GM23338 (cell line): ENCODE data around the gene CCBE1. TPM values are rescaled to one million over a fixed set of nuclear protein-coding genes. Genes with fewer than 3 reads are reported as not detected.

Experiments used
- ATAC-seq: fragments of 200-7000 bp; cut with Tn5 transposase; 3 replicates; pipeline ENCODE4 v1.9.1; 2020
- DNase-seq: peaks from one replicate; pipeline ENCODE4 v3.0.0-alpha.2; 2015; ENCODE audit warnings: low spot score
- H2AFZ ChIP-seq: fragments of 200-600 bp; sonication (generic); 2 replicates; pipeline ENCODE4 v1.8.0; 2016; ENCODE audit warnings: antibody characterized with exemption, mild to moderate bottlenecking, moderate library complexity
- H3F3A ChIP-seq: fragments of 200-600 bp; sonication (generic); replicated peaks from 2 replicates; pipeline ENCODE4 v1.8.0; 2017; ENCODE audit warnings: antibody characterized with exemption, mixed run types, low read depth
- H3K27ac ChIP-seq: fragments of 200-600 bp; sonication (generic); 2 replicates; pipeline ENCODE4 v1.6.1; 2016; ENCODE audit warnings: low read depth
- H3K27me3 ChIP-seq: fragments of 200-600 bp; sonication (generic); 2 replicates; pipeline ENCODE4 v1.8.0; 2016; ENCODE audit warnings: mild to moderate bottlenecking, mixed run types, moderate library complexity; ENCODE audit not compliant: insufficient read depth
- H3K36me3 ChIP-seq: fragments of 200-600 bp; sonication (generic); 2 replicates; pipeline ENCODE4 v1.8.0; 2016; ENCODE audit warnings: mild to moderate bottlenecking; ENCODE audit not compliant: insufficient read depth
- H3K4me1 ChIP-seq: fragments of 200-600 bp; sonication (generic); 2 replicates; pipeline ENCODE4 v1.8.0; 2016; ENCODE audit warnings: mild to moderate bottlenecking, moderate library complexity; ENCODE audit not compliant: insufficient read depth
- H3K4me2 ChIP-seq: fragments of 200-600 bp; sonication (generic); 2 replicates; pipeline ENCODE4 v1.7.1; 2017; ENCODE audit warnings: mixed run types
- H3K4me3 ChIP-seq: fragments of 200-600 bp; sonication (generic); 2 replicates; pipeline ENCODE4 v1.6.1; 2016; ENCODE audit warnings: mixed run types
- H3K79me2 ChIP-seq: fragments of 200-600 bp; sonication (generic); replicated peaks from 2 replicates; pipeline ENCODE4 v1.8.0; 2017; ENCODE audit warnings: mild to moderate bottlenecking; ENCODE audit not compliant: insufficient read depth
- H3K9me2 ChIP-seq: fragments of 200-600 bp; sonication (generic); 2 replicates; pipeline ENCODE4 v1.8.0; 2017; ENCODE audit not compliant: insufficient read depth
- H4K20me1 ChIP-seq: fragments of 200-600 bp; sonication (generic); replicated peaks from 2 replicates; pipeline ENCODE4 v1.8.0; 2017; ENCODE audit warnings: mild to moderate bottlenecking; ENCODE audit not compliant: insufficient read depth
- H3K27ac Mint-ChIP-seq: 2 replicates; pipeline ENCODE4 v1.8.0; 2020; ENCODE audit warnings: inconsistent platforms, mild to moderate bottlenecking, moderate library complexity, mixed read lengths
- H3K27me3 Mint-ChIP-seq: 3 replicates; pipeline ENCODE4 v1.8.0; 2022; ENCODE audit warnings: low read depth, mild to moderate bottlenecking, moderate library complexity, mixed read lengths, inconsistent platforms; ENCODE audit not compliant: insufficient read depth, poor library complexity
- H3K36me3 Mint-ChIP-seq: 3 replicates; pipeline ENCODE4 v1.8.0; 2021; ENCODE audit warnings: low read depth, mild to moderate bottlenecking, inconsistent platforms, moderate library complexity, mixed read lengths
- H3K4me1 Mint-ChIP-seq: 3 replicates; pipeline ENCODE4 v1.8.0; 2020; ENCODE audit warnings: mild to moderate bottlenecking, inconsistent platforms, mixed read lengths
- H3K4me3 Mint-ChIP-seq: 3 replicates; pipeline ENCODE4 v1.8.0; 2021; ENCODE audit warnings: moderate library complexity, mild to moderate bottlenecking, inconsistent platforms, mixed read lengths
- H3K9me3 Mint-ChIP-seq: 3 replicates; pipeline ENCODE4 v1.8.0; 2020; ENCODE audit warnings: moderate library complexity, mild to moderate bottlenecking, inconsistent platforms, mixed read lengths
- CREB1 ChIP-seq: fragments of 250-450 bp; sonication (Bioruptor Pico); IDR thresholded peaks from 2 replicates; pipeline ENCODE4 v1.5.0; 2020; ENCODE audit warnings: low read depth, mild to moderate bottlenecking, moderate library complexity
- EZH2 ChIP-seq: fragments of 200-600 bp; sonication (generic); IDR thresholded peaks from one replicate; pipeline ENCODE4 v1.8.0; 2017; ENCODE audit warnings: antibody characterized with exemption, mild to moderate bottlenecking, low read depth; ENCODE audit not compliant: unreplicated experiment
- EZH2phosphoT487 ChIP-seq: fragments of 200-600 bp; sonication (generic); IDR thresholded peaks from one replicate; pipeline ENCODE4 v1.8.1; 2018; ENCODE audit warnings: antibody characterized with exemption; ENCODE audit not compliant: unreplicated experiment
- STAT1 ChIP-seq: IDR thresholded peaks from one replicate; pipeline ENCODE4 v1.6.1; 2016; ENCODE audit warnings: antibody characterized with exemption; ENCODE audit not compliant: unreplicated experiment
- ZNF114 ChIP-seq: fragments of 250-450 bp; sonication (Bioruptor Pico); IDR thresholded peaks from 2 replicates; pipeline ENCODE4 v1.5.0; 2020; ENCODE audit warnings: mild to moderate bottlenecking, moderate library complexity
- ZNF331 ChIP-seq: fragments of 250-450 bp; sonication (Bioruptor Pico); IDR thresholded peaks from 2 replicates; pipeline ENCODE4 v1.5.0; 2020; ENCODE audit warnings: low read depth, mild to moderate bottlenecking, moderate library complexity
- polyA plus RNA-seq: library from polyadenylated mRNA; unstranded; fragments of >200 nt; fragmentation: Nextera tagmentation; extraction: Ambion mirVana; gene quantifications from 2 replicates; pipeline ENCODE4 v1.2.1, GENCODE V29; 2016
- total RNA-seq: library from RNA; depleted of rRNA; stranded (reverse); fragments of >200 nt; shearing (Covaris generic); gene quantifications from 2 replicates; pipeline ENCODE4 v1.2.3, GENCODE V29; 2014
- TF ChIP-seq, protein P1 (sequence below), 2 experiments: fragments of 200-600 bp in 1 of 2; sonication (generic) in 1 of 2; conservative IDR thresholded peaks; 2 replicates each; pipeline versions ENCODE4 v1.5.1 to v1.6.1; 2016 to 2017; ENCODE audit warnings: antibody characterized with exemption in 2 of 2, low read depth in 2 of 2, mild to moderate bottlenecking in 2 of 2, moderate library complexity in 1 of 2
- TF ChIP-seq, protein P2 (sequence below): IDR thresholded peaks from 2 replicates; pipeline ENCODE4 v1.6.1; 2016; ENCODE audit warnings: antibody characterized with exemption
- TF ChIP-seq, protein P3 (sequence below): IDR thresholded peaks from one replicate; pipeline ENCODE4 v1.6.1; 2018; ENCODE audit warnings: antibody characterized with exemption; ENCODE audit not compliant: unreplicated experiment

Gene CCBE1
- total and polyA plus RNA-seq, 2 experiments from 2014 or later, result 2.1 to 2.6 TPM

DNA sequence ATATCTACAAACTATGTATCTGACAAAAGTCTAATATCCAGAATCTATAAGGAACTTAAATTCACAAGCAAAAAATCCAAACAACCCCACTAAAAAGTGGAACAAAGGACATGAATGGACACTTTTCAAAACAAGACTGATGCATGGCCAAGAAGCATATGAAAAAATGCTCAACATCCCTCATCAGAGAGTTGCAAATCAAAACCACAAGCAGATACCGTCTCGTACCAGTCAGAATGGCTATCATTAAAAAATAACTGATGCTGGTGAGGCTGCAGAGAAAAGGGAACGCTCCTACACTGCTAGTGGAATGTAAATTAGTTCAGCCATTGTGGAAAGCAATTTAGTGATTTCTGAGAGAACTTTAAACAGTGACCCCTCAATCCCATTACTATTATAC lies 56.5 kb downstream of the CCBE1 start:
- Histone ChIP-seq H3K27me3 (no peaks in the 10 kb centered on the region), H3F3A (no peaks in the 10 kb centered on the region), H3K4me1 (peaks cover 7% of the 10 kb centered on the region; the same call in 1 of the 2 replicates), H3K79me2 (no peaks in the 10 kb centered on the region), H3K36me3 (no peaks in the 10 kb centered on the region), H3K9me2 (no peaks in the 10 kb centered on the region), H2AFZ (no peak overlapping the region), H3K4me2 (no peak overlapping the region), H3K27ac (no peak overlapping the region), H4K20me1 (no peaks in the 10 kb centered on the region), H3K4me3 (no peak overlapping the region)
- Mint-ChIP-seq H3K4me1 (peaks cover 30% of the 10 kb centered on the region), H3K4me3 (no peak overlapping the region), H3K27ac (no peak overlapping the region), H3K36me3 (no peaks in the 10 kb centered on the region), H3K27me3 (peaks cover 3% of the 10 kb centered on the region), H3K9me3 (no peaks in the 10 kb centered on the region; the same call in 2 of the 3 replicates)
- ATAC-seq, result no peak
- DNase-seq, result no peak
- TF ChIP-seq CREB1 (no peak), ZNF114 (CRISPR knock-in tag) (no peak), ZNF331 (CRISPR knock-in tag) (no peak)
- TF ChIP-seq, protein P1, sequence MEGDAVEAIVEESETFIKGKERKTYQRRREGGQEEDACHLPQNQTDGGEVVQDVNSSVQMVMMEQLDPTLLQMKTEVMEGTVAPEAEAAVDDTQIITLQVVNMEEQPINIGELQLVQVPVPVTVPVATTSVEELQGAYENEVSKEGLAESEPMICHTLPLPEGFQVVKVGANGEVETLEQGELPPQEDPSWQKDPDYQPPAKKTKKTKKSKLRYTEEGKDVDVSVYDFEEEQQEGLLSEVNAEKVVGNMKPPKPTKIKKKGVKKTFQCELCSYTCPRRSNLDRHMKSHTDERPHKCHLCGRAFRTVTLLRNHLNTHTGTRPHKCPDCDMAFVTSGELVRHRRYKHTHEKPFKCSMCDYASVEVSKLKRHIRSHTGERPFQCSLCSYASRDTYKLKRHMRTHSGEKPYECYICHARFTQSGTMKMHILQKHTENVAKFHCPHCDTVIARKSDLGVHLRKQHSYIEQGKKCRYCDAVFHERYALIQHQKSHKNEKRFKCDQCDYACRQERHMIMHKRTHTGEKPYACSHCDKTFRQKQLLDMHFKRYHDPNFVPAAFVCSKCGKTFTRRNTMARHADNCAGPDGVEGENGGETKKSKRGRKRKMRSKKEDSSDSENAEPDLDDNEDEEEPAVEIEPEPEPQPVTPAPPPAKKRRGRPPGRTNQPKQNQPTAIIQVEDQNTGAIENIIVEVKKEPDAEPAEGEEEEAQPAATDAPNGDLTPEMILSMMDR (conservative IDR thresholded peaks at IDR 0.05; ENCODE audit: low read depth in 2 of 2), result no peak

DNA sequence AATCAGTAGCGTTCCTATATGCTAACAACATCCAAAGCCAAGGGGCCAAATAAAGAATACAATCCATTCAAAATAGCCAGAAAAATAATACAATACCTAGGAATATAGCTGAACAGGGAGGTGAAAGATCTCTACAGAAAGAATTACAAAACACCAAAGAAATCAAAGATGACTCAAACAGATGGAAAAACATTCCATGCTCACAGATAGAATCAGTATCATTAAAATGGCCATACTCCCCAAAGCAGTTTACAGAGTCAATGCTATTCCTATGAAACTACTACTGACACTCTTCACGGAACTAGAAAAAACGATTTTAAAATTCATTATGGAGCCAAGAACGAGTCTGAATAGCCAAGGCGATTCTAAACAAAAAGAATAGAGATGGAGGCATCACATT lies 57.4 kb downstream of the CCBE1 start:
- Mint-ChIP-seq H3K27ac (no peak overlapping the region), H3K9me3 (no peaks in the 10 kb centered on the region; the same call in 2 of the 3 replicates), H3K4me3 (no peak overlapping the region), H3K27me3 (peaks cover 2% of the 10 kb centered on the region), H3K4me1 (peaks cover 31% of the 10 kb centered on the region), H3K36me3 (no peaks in the 10 kb centered on the region)
- TF ChIP-seq STAT1, result no peak
- TF ChIP-seq, protein P2, sequence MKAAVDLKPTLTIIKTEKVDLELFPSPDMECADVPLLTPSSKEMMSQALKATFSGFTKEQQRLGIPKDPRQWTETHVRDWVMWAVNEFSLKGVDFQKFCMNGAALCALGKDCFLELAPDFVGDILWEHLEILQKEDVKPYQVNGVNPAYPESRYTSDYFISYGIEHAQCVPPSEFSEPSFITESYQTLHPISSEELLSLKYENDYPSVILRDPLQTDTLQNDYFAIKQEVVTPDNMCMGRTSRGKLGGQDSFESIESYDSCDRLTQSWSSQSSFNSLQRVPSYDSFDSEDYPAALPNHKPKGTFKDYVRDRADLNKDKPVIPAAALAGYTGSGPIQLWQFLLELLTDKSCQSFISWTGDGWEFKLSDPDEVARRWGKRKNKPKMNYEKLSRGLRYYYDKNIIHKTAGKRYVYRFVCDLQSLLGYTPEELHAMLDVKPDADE, result no peak
- TF ChIP-seq ZNF331 (CRISPR knock-in tag), result no peak
- TF ChIP-seq, protein P3, sequence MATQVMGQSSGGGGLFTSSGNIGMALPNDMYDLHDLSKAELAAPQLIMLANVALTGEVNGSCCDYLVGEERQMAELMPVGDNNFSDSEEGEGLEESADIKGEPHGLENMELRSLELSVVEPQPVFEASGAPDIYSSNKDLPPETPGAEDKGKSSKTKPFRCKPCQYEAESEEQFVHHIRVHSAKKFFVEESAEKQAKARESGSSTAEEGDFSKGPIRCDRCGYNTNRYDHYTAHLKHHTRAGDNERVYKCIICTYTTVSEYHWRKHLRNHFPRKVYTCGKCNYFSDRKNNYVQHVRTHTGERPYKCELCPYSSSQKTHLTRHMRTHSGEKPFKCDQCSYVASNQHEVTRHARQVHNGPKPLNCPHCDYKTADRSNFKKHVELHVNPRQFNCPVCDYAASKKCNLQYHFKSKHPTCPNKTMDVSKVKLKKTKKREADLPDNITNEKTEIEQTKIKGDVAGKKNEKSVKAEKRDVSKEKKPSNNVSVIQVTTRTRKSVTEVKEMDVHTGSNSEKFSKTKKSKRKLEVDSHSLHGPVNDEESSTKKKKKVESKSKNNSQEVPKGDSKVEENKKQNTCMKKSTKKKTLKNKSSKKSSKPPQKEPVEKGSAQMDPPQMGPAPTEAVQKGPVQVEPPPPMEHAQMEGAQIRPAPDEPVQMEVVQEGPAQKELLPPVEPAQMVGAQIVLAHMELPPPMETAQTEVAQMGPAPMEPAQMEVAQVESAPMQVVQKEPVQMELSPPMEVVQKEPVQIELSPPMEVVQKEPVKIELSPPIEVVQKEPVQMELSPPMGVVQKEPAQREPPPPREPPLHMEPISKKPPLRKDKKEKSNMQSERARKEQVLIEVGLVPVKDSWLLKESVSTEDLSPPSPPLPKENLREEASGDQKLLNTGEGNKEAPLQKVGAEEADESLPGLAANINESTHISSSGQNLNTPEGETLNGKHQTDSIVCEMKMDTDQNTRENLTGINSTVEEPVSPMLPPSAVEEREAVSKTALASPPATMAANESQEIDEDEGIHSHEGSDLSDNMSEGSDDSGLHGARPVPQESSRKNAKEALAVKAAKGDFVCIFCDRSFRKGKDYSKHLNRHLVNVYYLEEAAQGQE, result no peak
- no peak for TF ChIP-seq CREB1
- no peak for TF ChIP-seq EZH2phosphoT487
- no peak for TF ChIP-seq EZH2
- TF ChIP-seq ZNF114 (CRISPR knock-in tag), result no peak
- TF ChIP-seq, protein P1 (conservative IDR thresholded peaks at IDR 0.05; ENCODE audit: low read depth in 2 of 2), result no peak
- Histone ChIP-seq H3K4me2 (no peak overlapping the region), H4K20me1 (no peaks in the 10 kb centered on the region), H2AFZ (no peak overlapping the region), H3K36me3 (no peaks in the 10 kb centered on the region), H3F3A (no peaks in the 10 kb centered on the region), H3K4me1 (peaks cover 8% of the 10 kb centered on the region; the same call in 1 of the 2 replicates), H3K4me3 (no peak overlapping the region), H3K27me3 (no peaks in the 10 kb centered on the region), H3K27ac (no peak overlapping the region), H3K9me2 (no peaks in the 10 kb centered on the region), H3K79me2 (no peaks in the 10 kb centered on the region)
- ATAC-seq (no peak), DNase-seq (no peak)
